WTC11 (cell line): Measurements from ENCODE around the gene ZFYVE1. TPM values are rescaled to one million over a fixed set of nuclear protein-coding genes. Genes with fewer than 3 reads are reported as not detected.

ENCODE experiments used
- ATAC-seq: fragments of 200-7000 bp; cut with Tn5 transposase; 2 replicates; pipeline ENCODE4 v1.10.0; 2021; ENCODE audit warnings: mild to moderate bottlenecking, moderate library complexity
- CTCF ChIA-PET: fragments of 300-600 bp; sonication (Branson Sonifier 250); formaldehyde crosslinking; loops from one replicate; lab custom pipeline; 2021; ENCODE audit warnings: antibody characterized with exemption; lab: Charles Lee
- POLR2A ChIA-PET: fragments of 350-600 bp; sonication (Branson Sonifier 250); formaldehyde crosslinking; loops from one replicate; lab custom pipeline; 2021; ENCODE audit warnings: antibody characterized with exemption; lab: Charles Lee
- DNase-seq: peaks from one replicate; pipeline ENCODE4 v3.0.0; 2021; ENCODE audit warnings: low spot score
- H3K27ac Mint-ChIP-seq: 2 replicates; pipeline ENCODE4 v1.8.0; 2021; ENCODE audit warnings: mixed read lengths
- H3K27me3 Mint-ChIP-seq: 2 replicates; pipeline ENCODE4 v1.8.0; 2021; ENCODE audit warnings: low read depth, mild to moderate bottlenecking, moderate library complexity, mixed read lengths
- H3K36me3 Mint-ChIP-seq: 2 replicates; pipeline ENCODE4 v1.8.0; 2021; ENCODE audit warnings: mixed read lengths
- H3K4me1 Mint-ChIP-seq: 2 replicates; pipeline ENCODE4 v1.8.0; 2022; ENCODE audit warnings: mixed read lengths
- H3K4me3 Mint-ChIP-seq: 2 replicates; pipeline ENCODE4 v1.8.0; 2021; ENCODE audit warnings: mild to moderate bottlenecking, moderate library complexity, mixed read lengths
- H3K9me3 Mint-ChIP-seq: 2 replicates; pipeline ENCODE4 v1.8.0; 2021; ENCODE audit warnings: mixed read lengths
- AFF4 ChIP-seq: sonication (generic); formaldehyde crosslinking; IDR thresholded peaks from 2 replicates; pipeline ENCODE4 v1.8.1; 2023; ENCODE audit warnings: mild to moderate bottlenecking, missing genetic modification reagents, borderline replicate concordance
- CTCF ChIP-seq: fragments of 200-600 bp; IDR thresholded peaks from 2 replicates; pipeline ENCODE4 v1.8.0; 2022; ENCODE audit warnings: antibody characterized with exemption
- GABPB1 ChIP-seq: sonication (generic); formaldehyde crosslinking; IDR thresholded peaks from 2 replicates; pipeline ENCODE4 v1.8.1; 2023; ENCODE audit warnings: mild to moderate bottlenecking, missing genetic modification reagents
- GRHL2 ChIP-seq: fragments of 250-450 bp; sonication (Bioruptor Pico); IDR thresholded peaks from 2 replicates; pipeline ENCODE4 v1.8.0; 2022; ENCODE audit warnings: mild to moderate bottlenecking, moderate library complexity; ENCODE audit not compliant: insufficient replicate concordance, severe bottlenecking
- MYBL2 ChIP-seq: sonication (generic); formaldehyde crosslinking; IDR thresholded peaks from 2 replicates; pipeline ENCODE4 v1.8.1; 2023; ENCODE audit warnings: mild to moderate bottlenecking, moderate library complexity, missing genetic modification reagents
- NFE2L1 ChIP-seq: sonication (generic); formaldehyde crosslinking; IDR thresholded peaks from 2 replicates; pipeline ENCODE4 v1.8.1; 2023; ENCODE audit warnings: missing genetic modification reagents
- SMAD3 ChIP-seq: sonication (generic); formaldehyde crosslinking; IDR thresholded peaks from 2 replicates; pipeline ENCODE4 v1.8.0; 2022; ENCODE audit warnings: missing genetic modification reagents, mild to moderate bottlenecking, borderline replicate concordance
- TCF7 ChIP-seq: sonication (generic); formaldehyde crosslinking; IDR thresholded peaks from 2 replicates; pipeline ENCODE4 v1.8.0; 2022; ENCODE audit warnings: mild to moderate bottlenecking, low read depth, missing genetic modification reagents, moderate library complexity
- TP53 ChIP-seq: sonication (generic); formaldehyde crosslinking; IDR thresholded peaks from 2 replicates; pipeline ENCODE4 v1.8.1; 2023; ENCODE audit warnings: mild to moderate bottlenecking, missing genetic modification reagents
- USF2 ChIP-seq: sonication (generic); formaldehyde crosslinking; IDR thresholded peaks from 2 replicates; pipeline ENCODE4 v1.8.1; 2023; ENCODE audit warnings: mild to moderate bottlenecking, missing genetic modification reagents, moderate library complexity
- ZNF121 ChIP-seq: sonication (generic); formaldehyde crosslinking; IDR thresholded peaks from 2 replicates; pipeline ENCODE4 v1.8.0; 2023; ENCODE audit warnings: missing genetic modification reagents
- ZNF281 ChIP-seq: sonication (generic); formaldehyde crosslinking; IDR thresholded peaks from 2 replicates; pipeline ENCODE4 v1.8.0; 2023; ENCODE audit warnings: mild to moderate bottlenecking, missing genetic modification reagents
- ZNF416 ChIP-seq: fragments of 250-450 bp; sonication (Bioruptor Pico); IDR thresholded peaks from 2 replicates; pipeline ENCODE4 v1.9.0; 2021; ENCODE audit warnings: mild to moderate bottlenecking, inconsistent platforms
- ZNF423 ChIP-seq: fragments of 250-450 bp; sonication (Bioruptor Pico); IDR thresholded peaks from 2 replicates; pipeline ENCODE4 v2.1.2; 2022; ENCODE audit warnings: mild to moderate bottlenecking, moderate library complexity
- total RNA-seq: library from RNA; stranded (reverse); gene quantifications from 3 replicates; pipeline ENCODE4 v1.2.3, GENCODE V29; 2021
- TF ChIP-seq, protein P1 (sequence below): sonication (generic); formaldehyde crosslinking; IDR thresholded peaks from 2 replicates; pipeline ENCODE4 v1.8.0; 2022; ENCODE audit warnings: mild to moderate bottlenecking, missing genetic modification reagents
- TF ChIP-seq, protein P2 (sequence below): sonication (generic); formaldehyde crosslinking; IDR thresholded peaks from 2 replicates; pipeline ENCODE4 v1.8.0; 2022; ENCODE audit warnings: mild to moderate bottlenecking, missing genetic modification reagents
- TF ChIP-seq, protein P3 (sequence below): fragments of 250-450 bp; sonication (Bioruptor Pico); IDR thresholded peaks from 2 replicates; pipeline ENCODE4 v1.9.0; 2021; ENCODE audit warnings: moderate library complexity, mild to moderate bottlenecking, inconsistent platforms, borderline replicate concordance
- TF ChIP-seq, protein P4 (sequence below): sonication (generic); formaldehyde crosslinking; IDR thresholded peaks from 2 replicates; pipeline ENCODE4 v1.8.1; 2023; ENCODE audit warnings: mild to moderate bottlenecking, missing genetic modification reagents, moderate library complexity
- TF ChIP-seq, protein P5 (sequence below): sonication (generic); formaldehyde crosslinking; IDR thresholded peaks from 2 replicates; pipeline ENCODE4 v1.8.0; 2022; ENCODE audit warnings: missing genetic modification reagents

The ZFYVE1 gene
- total RNA-seq, 1 experiment from 2014 or later = 12.8 TPM

GRCh38 chr14:72929316-72930080, 97.4 kb downstream of the ZFYVE1 start:
- TF ChIP-seq MYBL2 (no peak), ZNF281 (CRISPR knock-in tag) (no peak), TP53 (CRISPR knock-in tag) (no peak), GRHL2 (no peak), ZNF423 (CRISPR knock-in tag) (no peak), USF2 (CRISPR knock-in tag) (no peak), CTCF (no peak), ZNF416 (CRISPR knock-in tag) (no peak), NFE2L1 (CRISPR knock-in tag) (no peak), ZNF121 (CRISPR knock-in tag) (no peak), GABPB1 (no peak)
- TF ChIP-seq, protein P1, sequence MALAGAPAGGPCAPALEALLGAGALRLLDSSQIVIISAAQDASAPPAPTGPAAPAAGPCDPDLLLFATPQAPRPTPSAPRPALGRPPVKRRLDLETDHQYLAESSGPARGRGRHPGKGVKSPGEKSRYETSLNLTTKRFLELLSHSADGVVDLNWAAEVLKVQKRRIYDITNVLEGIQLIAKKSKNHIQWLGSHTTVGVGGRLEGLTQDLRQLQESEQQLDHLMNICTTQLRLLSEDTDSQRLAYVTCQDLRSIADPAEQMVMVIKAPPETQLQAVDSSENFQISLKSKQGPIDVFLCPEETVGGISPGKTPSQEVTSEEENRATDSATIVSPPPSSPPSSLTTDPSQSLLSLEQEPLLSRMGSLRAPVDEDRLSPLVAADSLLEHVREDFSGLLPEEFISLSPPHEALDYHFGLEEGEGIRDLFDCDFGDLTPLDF = no peak
- TF ChIP-seq, protein P2, sequence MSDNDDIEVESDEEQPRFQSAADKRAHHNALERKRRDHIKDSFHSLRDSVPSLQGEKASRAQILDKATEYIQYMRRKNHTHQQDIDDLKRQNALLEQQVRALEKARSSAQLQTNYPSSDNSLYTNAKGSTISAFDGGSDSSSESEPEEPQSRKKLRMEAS (CRISPR knock-in tag) = no peak
- TF ChIP-seq, protein P3, sequence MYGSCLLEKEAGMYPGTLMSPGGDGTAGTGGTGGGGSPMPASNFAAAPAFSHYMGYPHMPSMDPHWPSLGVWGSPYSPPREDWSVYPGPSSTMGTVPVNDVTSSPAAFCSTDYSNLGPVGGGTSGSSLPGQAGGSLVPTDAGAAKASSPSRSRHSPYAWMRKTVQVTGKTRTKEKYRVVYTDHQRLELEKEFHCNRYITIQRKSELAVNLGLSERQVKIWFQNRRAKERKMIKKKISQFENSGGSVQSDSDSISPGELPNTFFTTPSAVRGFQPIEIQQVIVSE (CRISPR knock-in tag) = no peak
- TF ChIP-seq, protein P4, sequence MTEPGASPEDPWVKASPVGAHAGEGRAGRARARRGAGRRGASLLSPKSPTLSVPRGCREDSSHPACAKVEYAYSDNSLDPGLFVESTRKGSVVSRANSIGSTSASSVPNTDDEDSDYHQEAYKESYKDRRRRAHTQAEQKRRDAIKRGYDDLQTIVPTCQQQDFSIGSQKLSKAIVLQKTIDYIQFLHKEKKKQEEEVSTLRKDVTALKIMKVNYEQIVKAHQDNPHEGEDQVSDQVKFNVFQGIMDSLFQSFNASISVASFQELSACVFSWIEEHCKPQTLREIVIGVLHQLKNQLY = no peak
- TF ChIP-seq, all 79 proteins: peak for 0
- no peak overlapping the region for H3K27ac Mint-ChIP-seq

DNA sequence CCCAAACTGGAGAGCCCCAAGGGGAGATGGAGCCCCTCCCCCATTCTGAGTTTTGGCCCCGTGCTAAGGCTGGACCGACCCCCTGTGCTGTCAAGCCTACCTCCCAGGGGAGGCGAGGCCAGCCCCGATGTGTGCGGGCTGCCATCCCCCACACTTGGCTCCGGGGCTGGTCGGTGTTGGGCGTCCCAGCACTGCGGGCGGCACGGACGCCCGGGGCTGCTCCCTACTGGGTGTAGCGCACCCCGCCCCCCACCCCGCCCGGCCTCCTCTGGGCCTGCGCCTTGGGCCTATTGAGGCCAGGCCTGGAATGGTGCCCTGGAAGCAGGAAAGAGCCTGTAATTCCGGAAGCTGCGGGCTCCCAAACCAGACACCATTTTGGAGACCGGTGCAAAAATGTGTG, 98.0 kb downstream of the ZFYVE1 start:
- no peaks in the 10 kb centered on the region for H3K9me3 Mint-ChIP-seq
- H3K36me3 Mint-ChIP-seq = no peaks in the 10 kb centered on the region
- H3K27ac Mint-ChIP-seq = no peak overlapping the region
- no peak for ATAC-seq
- H3K4me1 Mint-ChIP-seq = peaks cover 37% of the 10 kb centered on the region
- CTCF ChIA-PET = no interaction called here
- POLR2A ChIA-PET = no interaction called here
- peaks cover 20% of the 10 kb centered on the region for H3K27me3 Mint-ChIP-seq
- H3K4me3 Mint-ChIP-seq = no peak overlapping the region
- no peak for DNase-seq
- TF ChIP-seq, protein P5, sequence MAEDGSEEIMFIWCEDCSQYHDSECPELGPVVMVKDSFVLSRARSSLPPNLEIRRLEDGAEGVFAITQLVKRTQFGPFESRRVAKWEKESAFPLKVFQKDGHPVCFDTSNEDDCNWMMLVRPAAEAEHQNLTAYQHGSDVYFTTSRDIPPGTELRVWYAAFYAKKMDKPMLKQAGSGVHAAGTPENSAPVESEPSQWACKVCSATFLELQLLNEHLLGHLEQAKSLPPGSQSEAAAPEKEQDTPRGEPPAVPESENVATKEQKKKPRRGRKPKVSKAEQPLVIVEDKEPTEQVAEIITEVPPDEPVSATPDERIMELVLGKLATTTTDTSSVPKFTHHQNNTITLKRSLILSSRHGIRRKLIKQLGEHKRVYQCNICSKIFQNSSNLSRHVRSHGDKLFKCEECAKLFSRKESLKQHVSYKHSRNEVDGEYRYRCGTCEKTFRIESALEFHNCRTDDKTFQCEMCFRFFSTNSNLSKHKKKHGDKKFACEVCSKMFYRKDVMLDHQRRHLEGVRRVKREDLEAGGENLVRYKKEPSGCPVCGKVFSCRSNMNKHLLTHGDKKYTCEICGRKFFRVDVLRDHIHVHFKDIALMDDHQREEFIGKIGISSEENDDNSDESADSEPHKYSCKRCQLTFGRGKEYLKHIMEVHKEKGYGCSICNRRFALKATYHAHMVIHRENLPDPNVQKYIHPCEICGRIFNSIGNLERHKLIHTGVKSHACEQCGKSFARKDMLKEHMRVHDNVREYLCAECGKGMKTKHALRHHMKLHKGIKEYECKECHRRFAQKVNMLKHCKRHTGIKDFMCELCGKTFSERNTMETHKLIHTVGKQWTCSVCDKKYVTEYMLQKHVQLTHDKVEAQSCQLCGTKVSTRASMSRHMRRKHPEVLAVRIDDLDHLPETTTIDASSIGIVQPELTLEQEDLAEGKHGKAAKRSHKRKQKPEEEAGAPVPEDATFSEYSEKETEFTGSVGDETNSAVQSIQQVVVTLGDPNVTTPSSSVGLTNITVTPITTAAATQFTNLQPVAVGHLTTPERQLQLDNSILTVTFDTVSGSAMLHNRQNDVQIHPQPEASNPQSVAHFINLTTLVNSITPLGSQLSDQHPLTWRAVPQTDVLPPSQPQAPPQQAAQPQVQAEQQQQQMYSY (CRISPR knock-in tag) = no peak
- TF ChIP-seq TCF7 (CRISPR knock-in tag) = no peak
- no peak for TF ChIP-seq SMAD3 (CRISPR knock-in tag)
- no peak for TF ChIP-seq AFF4 (CRISPR knock-in tag)

More at GRCh38 chr14:72929316-72930080, 97.4 kb downstream of the ZFYVE1 start:
- DNase-seq (no peak), ATAC-seq (no peak)
- ChIA-PET POLR2A (no interaction called here), CTCF (no interaction called here)
- peaks cover 15% of the 10 kb centered on the region for H3K27me3 Mint-ChIP-seq
- H3K36me3 Mint-ChIP-seq = no peaks in the 10 kb centered on the region
- no peak overlapping the region for H3K4me3 Mint-ChIP-seq
- H3K9me3 Mint-ChIP-seq = no peaks in the 10 kb centered on the region
- H3K4me1 Mint-ChIP-seq = peaks cover 38% of the 10 kb centered on the region
